Liver (tissue), 9 donors: ENCODE data around the gene SMYD3. TPM values are rescaled to one million over a fixed set of nuclear protein-coding genes. Genes with fewer than 3 reads are reported as not detected.

Source experiments
- DNase-seq: peaks from one replicate; pipeline ENCODE4 v3.0.0-alpha.2; 2017; ENCODE audit warnings: low spot score
- H3K27ac ChIP-seq, 2 donors: one replicate each; pipeline ENCODE4 v1.7.0; 2013; ENCODE audit warnings: inconsistent platforms in 2 of 2, low read length in 2 of 2, control low read depth in 1 of 2, low read depth in 1 of 2, mild to moderate bottlenecking in 1 of 2
- H3K27me3 ChIP-seq, 4 donors: one replicate each; pipeline versions ENCODE4 v1.6.1 to v1.7.0; 2013; ENCODE audit warnings: low read length in 3 of 4, inconsistent platforms in 1 of 4, mild to moderate bottlenecking in 1 of 4, moderate library complexity in 1 of 4; ENCODE audit not compliant: control insufficient read depth in 4 of 4, insufficient read depth in 4 of 4
- H3K36me3 ChIP-seq, 4 donors: one replicate each; pipeline versions ENCODE4 v1.6.1 to v1.7.0; 2013; ENCODE audit warnings: low read length in 3 of 4, mild to moderate bottlenecking in 3 of 4, low read depth in 1 of 4, moderate library complexity in 1 of 4; ENCODE audit not compliant: control insufficient read depth in 4 of 4, insufficient read depth in 3 of 4
- H3K4me1 ChIP-seq, 4 donors: one replicate each; pipeline versions ENCODE4 v1.6.1 to v1.7.0; 2013; ENCODE audit warnings: low read length in 3 of 4, mild to moderate bottlenecking in 3 of 4, moderate library complexity in 1 of 4; ENCODE audit not compliant: control insufficient read depth in 4 of 4, insufficient read depth in 4 of 4
- H3K4me3 ChIP-seq, 3 donors: one replicate each; pipeline versions ENCODE4 v1.6.1 to v1.7.0; 2013; ENCODE audit warnings: low read length in 3 of 3, control low read depth in 1 of 3, low read depth in 1 of 3, mild to moderate bottlenecking in 1 of 3
- H3K9ac ChIP-seq, 2 donors: one replicate each; pipeline ENCODE4 v1.7.0; 2013; ENCODE audit warnings: low read length in 2 of 2, mild to moderate bottlenecking in 2 of 2, moderate library complexity in 2 of 2, control low read depth in 1 of 2, low read depth in 1 of 2
- H3K9me3 ChIP-seq, 4 donors: one replicate each; pipeline versions ENCODE4 v1.6.1 to v1.7.0; 2013; ENCODE audit warnings: low read length in 3 of 4; ENCODE audit not compliant: control insufficient read depth in 4 of 4
- EGR1 ChIP-seq, 2 donors: IDR thresholded peaks; 2 replicates each; pipeline ENCODE4 v1.6.1; 2016 to 2018; ENCODE audit warnings: antibody characterized with exemption in 2 of 2, low read depth in 2 of 2
- FOXA1 ChIP-seq: IDR thresholded peaks from 2 replicates; pipeline ENCODE4 v1.6.1; 2016; ENCODE audit warnings: antibody characterized with exemption
- FOXA2 ChIP-seq: IDR thresholded peaks from 2 replicates; pipeline ENCODE4 v1.6.1; 2016; ENCODE audit warnings: antibody characterized with exemption
- GABPA ChIP-seq, 2 donors: IDR thresholded peaks in 1 of 2; conservative IDR thresholded peaks in 1 of 2; 2 replicates each; pipeline ENCODE4 v1.6.1; 2016; ENCODE audit warnings: antibody characterized with exemption in 2 of 2, mild to moderate bottlenecking in 1 of 2, moderate library complexity in 1 of 2
- HNF4A ChIP-seq, 2 donors: conservative IDR thresholded peaks; 2 replicates each; pipeline ENCODE4 v1.6.1; 2016; ENCODE audit warnings: antibody characterized with exemption in 2 of 2, mild to moderate bottlenecking in 2 of 2
- HNF4G ChIP-seq: IDR thresholded peaks from 2 replicates; pipeline ENCODE4 v1.6.1; 2016; ENCODE audit warnings: antibody characterized with exemption
- JUND ChIP-seq, 2 donors: IDR thresholded peaks; 2 replicates each; pipeline ENCODE4 v1.6.1; 2016; ENCODE audit warnings: antibody characterized with exemption in 2 of 2
- MAX ChIP-seq: IDR thresholded peaks from 2 replicates; pipeline ENCODE4 v1.6.1; 2016; ENCODE audit warnings: antibody characterized with exemption
- NR2F2 ChIP-seq: IDR thresholded peaks from 2 replicates; pipeline ENCODE4 v1.6.1; 2016; ENCODE audit warnings: antibody characterized with exemption
- RAD21 ChIP-seq, 2 donors: IDR thresholded peaks; 2 replicates each; pipeline ENCODE4 v1.6.1; 2016; ENCODE audit warnings: antibody characterized with exemption in 2 of 2, mild to moderate bottlenecking in 2 of 2
- RXRA ChIP-seq, 2 donors: IDR thresholded peaks; 2 replicates each; pipeline ENCODE4 v1.6.1; 2017 to 2018; ENCODE audit warnings: antibody characterized with exemption in 2 of 2, mild to moderate bottlenecking in 1 of 2
- SP1 ChIP-seq: IDR thresholded peaks from 2 replicates; pipeline ENCODE4 v1.6.1; 2018; ENCODE audit warnings: antibody characterized with exemption, mild to moderate bottlenecking
- TAF1 ChIP-seq: conservative IDR thresholded peaks from 2 replicates; pipeline ENCODE4 v1.6.1; 2016; ENCODE audit warnings: antibody characterized with exemption, mild to moderate bottlenecking
- YY1 ChIP-seq: IDR thresholded peaks from 2 replicates; pipeline ENCODE4 v1.6.1; 2016; ENCODE audit warnings: antibody characterized with exemption, mild to moderate bottlenecking
- WGBS: extraction: QIAGEN DNeasy Blood & Tissue Kit; methylation state at CpG from one replicate; pipeline ENCODE4 v1.1.7; 2013; 5-methylcytosine and 5-hydroxymethylcytosine counted together
- polyA plus RNA-seq, 2 donors: library from polyadenylated mRNA; stranded (reverse) in 1 of 2; unstranded in 1 of 2; fragments of 200-250 nt in 1 of 2; fragments of >200 nt in 1 of 2; fragmentation: Nextera tagmentation in 1 of 2; extraction: Ambion mirVana in 1 of 2; gene quantifications; one replicate each; pipeline versions ENCODE4 v1.2.1 to v1.2.3, GENCODE V29; 2013 to 2015
- total RNA-seq, 2 donors: library from RNA; depleted of rRNA; stranded (reverse); fragments of >200 nt; gene quantifications; one replicate each; pipeline ENCODE4 v1.2.3, GENCODE V29; 2014
- TF ChIP-seq, protein P1 (sequence below): IDR thresholded peaks from 2 replicates; pipeline ENCODE4 v1.6.1; 2016; ENCODE audit warnings: antibody characterized with exemption, mild to moderate bottlenecking
- TF ChIP-seq, protein P2 (sequence below): fragments of 150-350 bp; IDR thresholded peaks from 2 replicates; pipeline ENCODE4 v1.5.1; 2017; ENCODE audit warnings: improper control_type of control experiment, low read depth, low read length; ENCODE audit not compliant: missing input control
- TF ChIP-seq, protein P3 (sequence below): IDR thresholded peaks from 2 replicates; pipeline ENCODE4 v1.6.1; 2016; ENCODE audit warnings: antibody characterized with exemption
- TF ChIP-seq, protein P4 (sequence below): IDR thresholded peaks from 2 replicates; pipeline ENCODE4 v1.6.1; 2016; ENCODE audit warnings: antibody characterized with exemption
- donor health status: healthy.
- donor health status: healthy.
- donor health status: healthy.
- donor health status: healthy.
- donor health status: healthy.

The SMYD3 gene
- total and polyA plus RNA-seq, 4 donors, result 3.1 to 9.1 (median 8.0) TPM

- Histone ChIP-seq H3K4me1 (no peaks in the 10 kb centered on the region), H3K4me3 (no peak overlapping the region), H3K27me3 (no peaks in the 10 kb centered on the region), H3K9ac (no peak overlapping the region), H3K36me3 (no peaks in the 10 kb centered on the region), H3K27ac (no peak overlapping the region), H3K9me3 (no peaks in the 10 kb centered on the region)
- WGBS, result 75% methylated on average over 3 of the region's 3 CpGs
- no peak for DNase-seq
- TF ChIP-seq FOXA2 (no peak), HNF4G (no peak), MAX (no peak)
Observed at GRCh38 chr1:246365708-246366107, 141.4 kb downstream of the SMYD3 start.

DNA sequence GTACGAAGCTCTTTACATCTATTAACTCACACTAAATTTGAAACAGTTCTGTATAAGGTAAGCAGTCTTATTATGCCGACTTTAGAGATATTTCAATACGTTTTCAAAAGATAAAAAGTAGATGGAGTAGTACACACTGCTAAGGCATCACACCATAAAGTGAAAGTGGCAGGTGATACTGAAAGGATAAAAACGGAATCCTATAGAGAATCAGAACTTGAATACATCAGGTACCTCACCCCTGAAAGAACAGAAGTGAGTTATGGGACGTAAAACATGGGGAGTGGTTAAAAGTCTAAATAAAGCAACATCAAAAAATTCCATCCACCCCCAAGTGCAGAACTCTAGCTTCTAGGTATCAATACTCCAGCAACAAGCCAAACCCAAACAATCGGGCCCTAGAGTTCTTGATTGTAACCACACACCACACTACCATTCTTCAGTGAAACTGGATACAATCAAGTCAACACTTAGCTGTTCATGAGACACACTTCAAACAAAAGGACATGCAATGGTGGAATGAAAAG is 142.6 kb downstream of the SMYD3 start:
- H3K27ac ChIP-seq, result no peak overlapping the region
- no peaks in the 10 kb centered on the region for H3K36me3 ChIP-seq
- no peaks in the 10 kb centered on the region for H3K27me3 ChIP-seq
- WGBS, result 94% methylated on average over 6 of the region's 6 CpGs
- no peaks in the 10 kb centered on the region for H3K9me3 ChIP-seq
- no peak for DNase-seq
- no peak overlapping the region for H3K4me3 ChIP-seq
- H3K4me1 ChIP-seq, result no peaks in the 10 kb centered on the region
- no peak overlapping the region for H3K9ac ChIP-seq
- no peak for TF ChIP-seq RAD21 (IDR thresholded peaks at IDR 0.05)
- TF ChIP-seq, protein P1, sequence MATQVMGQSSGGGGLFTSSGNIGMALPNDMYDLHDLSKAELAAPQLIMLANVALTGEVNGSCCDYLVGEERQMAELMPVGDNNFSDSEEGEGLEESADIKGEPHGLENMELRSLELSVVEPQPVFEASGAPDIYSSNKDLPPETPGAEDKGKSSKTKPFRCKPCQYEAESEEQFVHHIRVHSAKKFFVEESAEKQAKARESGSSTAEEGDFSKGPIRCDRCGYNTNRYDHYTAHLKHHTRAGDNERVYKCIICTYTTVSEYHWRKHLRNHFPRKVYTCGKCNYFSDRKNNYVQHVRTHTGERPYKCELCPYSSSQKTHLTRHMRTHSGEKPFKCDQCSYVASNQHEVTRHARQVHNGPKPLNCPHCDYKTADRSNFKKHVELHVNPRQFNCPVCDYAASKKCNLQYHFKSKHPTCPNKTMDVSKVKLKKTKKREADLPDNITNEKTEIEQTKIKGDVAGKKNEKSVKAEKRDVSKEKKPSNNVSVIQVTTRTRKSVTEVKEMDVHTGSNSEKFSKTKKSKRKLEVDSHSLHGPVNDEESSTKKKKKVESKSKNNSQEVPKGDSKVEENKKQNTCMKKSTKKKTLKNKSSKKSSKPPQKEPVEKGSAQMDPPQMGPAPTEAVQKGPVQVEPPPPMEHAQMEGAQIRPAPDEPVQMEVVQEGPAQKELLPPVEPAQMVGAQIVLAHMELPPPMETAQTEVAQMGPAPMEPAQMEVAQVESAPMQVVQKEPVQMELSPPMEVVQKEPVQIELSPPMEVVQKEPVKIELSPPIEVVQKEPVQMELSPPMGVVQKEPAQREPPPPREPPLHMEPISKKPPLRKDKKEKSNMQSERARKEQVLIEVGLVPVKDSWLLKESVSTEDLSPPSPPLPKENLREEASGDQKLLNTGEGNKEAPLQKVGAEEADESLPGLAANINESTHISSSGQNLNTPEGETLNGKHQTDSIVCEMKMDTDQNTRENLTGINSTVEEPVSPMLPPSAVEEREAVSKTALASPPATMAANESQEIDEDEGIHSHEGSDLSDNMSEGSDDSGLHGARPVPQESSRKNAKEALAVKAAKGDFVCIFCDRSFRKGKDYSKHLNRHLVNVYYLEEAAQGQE, result no peak
- no peak for TF ChIP-seq FOXA1
- TF ChIP-seq FOXA2, result no peak
- no peak for TF ChIP-seq MAX
- TF ChIP-seq JUND (IDR thresholded peaks at IDR 0.05), result no peak
- no peak for TF ChIP-seq GABPA (IDR thresholded peaks at IDR 0.05 in 1 of 2, conservative IDR thresholded peaks at IDR 0.05 in 1 of 2)
- TF ChIP-seq, protein P2, sequence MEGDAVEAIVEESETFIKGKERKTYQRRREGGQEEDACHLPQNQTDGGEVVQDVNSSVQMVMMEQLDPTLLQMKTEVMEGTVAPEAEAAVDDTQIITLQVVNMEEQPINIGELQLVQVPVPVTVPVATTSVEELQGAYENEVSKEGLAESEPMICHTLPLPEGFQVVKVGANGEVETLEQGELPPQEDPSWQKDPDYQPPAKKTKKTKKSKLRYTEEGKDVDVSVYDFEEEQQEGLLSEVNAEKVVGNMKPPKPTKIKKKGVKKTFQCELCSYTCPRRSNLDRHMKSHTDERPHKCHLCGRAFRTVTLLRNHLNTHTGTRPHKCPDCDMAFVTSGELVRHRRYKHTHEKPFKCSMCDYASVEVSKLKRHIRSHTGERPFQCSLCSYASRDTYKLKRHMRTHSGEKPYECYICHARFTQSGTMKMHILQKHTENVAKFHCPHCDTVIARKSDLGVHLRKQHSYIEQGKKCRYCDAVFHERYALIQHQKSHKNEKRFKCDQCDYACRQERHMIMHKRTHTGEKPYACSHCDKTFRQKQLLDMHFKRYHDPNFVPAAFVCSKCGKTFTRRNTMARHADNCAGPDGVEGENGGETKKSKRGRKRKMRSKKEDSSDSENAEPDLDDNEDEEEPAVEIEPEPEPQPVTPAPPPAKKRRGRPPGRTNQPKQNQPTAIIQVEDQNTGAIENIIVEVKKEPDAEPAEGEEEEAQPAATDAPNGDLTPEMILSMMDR, result no peak
- no peak for TF ChIP-seq YY1
- TF ChIP-seq, protein P3, sequence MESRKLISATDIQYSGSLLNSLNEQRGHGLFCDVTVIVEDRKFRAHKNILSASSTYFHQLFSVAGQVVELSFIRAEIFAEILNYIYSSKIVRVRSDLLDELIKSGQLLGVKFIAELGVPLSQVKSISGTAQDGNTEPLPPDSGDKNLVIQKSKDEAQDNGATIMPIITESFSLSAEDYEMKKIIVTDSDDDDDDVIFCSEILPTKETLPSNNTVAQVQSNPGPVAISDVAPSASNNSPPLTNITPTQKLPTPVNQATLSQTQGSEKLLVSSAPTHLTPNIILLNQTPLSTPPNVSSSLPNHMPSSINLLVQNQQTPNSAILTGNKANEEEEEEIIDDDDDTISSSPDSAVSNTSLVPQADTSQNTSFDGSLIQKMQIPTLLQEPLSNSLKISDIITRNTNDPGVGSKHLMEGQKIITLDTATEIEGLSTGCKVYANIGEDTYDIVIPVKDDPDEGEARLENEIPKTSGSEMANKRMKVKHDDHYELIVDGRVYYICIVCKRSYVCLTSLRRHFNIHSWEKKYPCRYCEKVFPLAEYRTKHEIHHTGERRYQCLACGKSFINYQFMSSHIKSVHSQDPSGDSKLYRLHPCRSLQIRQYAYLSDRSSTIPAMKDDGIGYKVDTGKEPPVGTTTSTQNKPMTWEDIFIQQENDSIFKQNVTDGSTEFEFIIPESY, result no peak
- no peak for TF ChIP-seq NR2F2
- TF ChIP-seq EGR1 (IDR thresholded peaks at IDR 0.05; ENCODE audit: low read depth in 2 of 2), result no peak
- no peak for TF ChIP-seq SP1
- no peak for TF ChIP-seq TAF1
- TF ChIP-seq HNF4G, result no peak
- TF ChIP-seq HNF4A (conservative IDR thresholded peaks at IDR 0.05), result no peak
- TF ChIP-seq, protein P4, sequence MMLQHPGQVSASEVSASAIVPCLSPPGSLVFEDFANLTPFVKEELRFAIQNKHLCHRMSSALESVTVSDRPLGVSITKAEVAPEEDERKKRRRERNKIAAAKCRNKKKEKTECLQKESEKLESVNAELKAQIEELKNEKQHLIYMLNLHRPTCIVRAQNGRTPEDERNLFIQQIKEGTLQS, result no peak
- no peak for TF ChIP-seq RXRA (IDR thresholded peaks at IDR 0.05)
